K562 treated with DMSO at 1 percent for 48 hours (cell line): ENCODE results near the gene RNU6-9. TPM values are rescaled to one million over a fixed set of nuclear protein-coding genes. Genes with fewer than 3 reads are reported as not detected.

Experiments
- total RNA-seq: library from RNA; unstranded; fragments of 300-600 nt; gene quantifications from 2 replicates; pipeline ENCODE4 v1.2.3, GENCODE V29; 2022; ENCODE audit warnings: low replicate concordance; ENCODE audit errors: extremely low read depth

Gene RNU6-9
- total RNA-seq, result not detected in 2 replicates

DNA sequence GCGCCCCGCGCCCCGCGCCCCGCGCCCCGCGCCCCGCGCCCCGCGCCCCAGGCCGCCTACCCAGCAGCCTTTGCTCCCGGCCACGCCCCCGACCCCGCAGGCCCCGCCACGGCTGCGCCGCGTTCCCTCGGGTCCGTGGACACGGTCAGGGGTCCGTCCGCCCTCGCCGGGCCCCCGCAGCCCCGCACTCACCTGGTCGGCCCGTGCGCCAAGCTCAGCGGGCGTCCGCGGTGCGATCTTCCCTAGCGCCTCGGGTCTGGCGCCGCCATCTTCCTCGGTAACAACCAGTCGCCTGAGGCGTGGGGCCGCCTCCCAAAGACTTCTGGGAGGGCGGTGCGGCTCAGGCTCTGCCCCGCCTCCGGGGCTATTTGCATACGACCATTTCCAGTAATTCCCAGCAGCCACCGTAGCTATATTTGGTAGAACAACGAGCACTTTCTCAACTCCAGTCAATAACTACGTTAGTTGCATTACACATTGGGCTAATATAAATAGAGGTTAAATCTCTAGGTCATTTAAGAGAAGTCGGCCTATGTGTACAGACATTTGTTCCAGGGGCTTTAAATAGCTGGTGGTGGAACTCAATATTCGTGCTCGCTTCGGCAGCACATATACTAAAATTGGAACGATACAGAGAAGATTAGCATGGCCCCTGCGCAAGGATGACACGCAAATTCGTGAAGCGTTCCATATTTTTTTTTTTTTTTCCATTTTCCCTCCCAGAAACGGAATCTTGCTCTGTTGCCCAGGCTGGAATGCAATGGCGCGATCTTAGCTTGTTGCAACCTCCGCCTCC, at the start of gene RNU6-9, which contains the start of gene MED16:
RNU6-9 (plus strand) TSS at position 591 of the 796 bp plus-strand sequence.
MED16 (minus strand) TSS at position 294 of the 796 bp plus-strand sequence. CDS start 2,056 bp downstream, outside the sequence.

DNA sequence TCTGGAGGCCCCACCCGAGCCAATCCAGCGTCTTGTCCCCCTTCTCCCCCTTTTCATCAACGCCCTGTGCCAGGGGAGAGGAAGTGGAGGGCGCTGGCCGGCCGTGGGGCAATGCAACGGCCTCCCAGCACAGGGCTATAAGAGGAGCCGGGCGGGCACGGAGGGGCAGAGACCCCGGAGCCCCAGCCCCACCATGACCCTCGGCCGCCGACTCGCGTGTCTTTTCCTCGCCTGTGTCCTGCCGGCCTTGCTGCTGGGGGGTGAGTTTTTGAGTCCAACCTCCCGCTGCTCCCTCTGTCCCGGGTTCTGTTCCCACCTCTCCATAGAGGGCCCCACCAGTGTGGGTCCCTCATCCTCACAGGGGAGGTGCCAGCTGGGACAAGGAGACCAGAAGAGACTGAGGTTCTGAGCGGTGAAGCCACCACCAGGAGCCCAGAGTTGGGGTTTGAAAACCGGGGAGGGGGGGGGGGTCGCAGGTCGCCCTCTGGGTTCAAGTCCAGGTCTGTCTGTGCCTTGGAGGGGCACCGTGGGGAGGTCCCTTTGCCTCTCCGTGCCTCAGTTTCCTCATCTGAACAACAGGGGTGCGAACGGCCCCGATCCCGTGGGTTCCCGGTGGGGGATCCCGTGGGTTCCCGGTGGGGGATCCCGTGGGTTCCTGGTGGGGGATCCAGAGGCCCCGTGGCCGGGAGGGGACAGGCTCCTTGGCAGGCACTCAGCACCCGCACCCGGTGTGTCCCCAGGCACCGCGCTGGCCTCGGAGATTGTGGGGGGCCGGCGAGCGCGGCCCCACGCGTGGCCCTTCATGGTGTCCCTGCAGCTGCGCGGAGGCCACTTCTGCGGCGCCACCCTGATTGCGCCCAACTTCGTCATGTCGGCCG, 40.9 kb upstream of the RNU6-9 start, which contains the start of gene ELANE:
ELANE (plus strand) TSS at position 168 of the 878 bp plus-strand sequence; CDS start at position 194, 26 bp downstream.

GRCh38 chr19:858868-859843, 34.1 kb upstream of the RNU6-9 start, which contains the start of gene CFD:
CFD (plus strand) TSS chr19:859664; CDS start chr19:859690, 26 bp downstream.

DNA sequence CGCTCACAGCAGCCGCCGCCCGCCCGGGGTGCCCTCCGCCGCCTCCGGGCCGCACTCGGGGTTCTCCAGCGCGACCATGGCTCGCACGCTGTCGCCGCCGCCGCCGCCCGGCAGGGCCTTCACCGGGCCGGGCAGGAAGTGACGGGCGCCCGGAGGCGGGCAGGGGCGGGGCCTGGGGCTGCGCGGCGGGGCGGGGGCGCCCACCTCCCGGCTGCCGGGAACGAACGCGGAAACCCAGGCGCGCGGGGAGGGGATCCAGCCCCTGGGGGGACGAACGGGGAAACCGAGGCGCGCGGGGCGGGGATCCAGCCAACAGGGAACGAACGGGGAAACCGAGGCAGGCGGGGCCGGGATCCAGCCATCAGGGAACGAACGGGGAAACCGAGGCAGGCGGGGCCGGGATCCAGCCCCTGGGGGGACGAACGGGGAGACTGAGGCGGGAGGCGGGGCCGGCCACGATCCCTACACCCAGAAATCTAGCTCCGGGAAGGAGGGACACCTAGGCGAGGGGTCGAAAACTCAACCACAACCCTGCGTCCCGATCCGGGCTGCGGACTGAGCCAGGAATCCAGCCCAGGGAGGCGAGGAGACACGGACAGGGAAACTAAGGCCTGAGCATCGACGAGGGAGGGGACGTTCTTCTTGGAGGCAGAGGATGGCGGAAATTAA, 19.9 kb downstream of the RNU6-9 start, which contains the start of gene R3HDM4:
R3HDM4 (minus strand) TSS at position 140 of the 669 bp plus-strand sequence; CDS start at position 78, 62 bp downstream.

DNA sequence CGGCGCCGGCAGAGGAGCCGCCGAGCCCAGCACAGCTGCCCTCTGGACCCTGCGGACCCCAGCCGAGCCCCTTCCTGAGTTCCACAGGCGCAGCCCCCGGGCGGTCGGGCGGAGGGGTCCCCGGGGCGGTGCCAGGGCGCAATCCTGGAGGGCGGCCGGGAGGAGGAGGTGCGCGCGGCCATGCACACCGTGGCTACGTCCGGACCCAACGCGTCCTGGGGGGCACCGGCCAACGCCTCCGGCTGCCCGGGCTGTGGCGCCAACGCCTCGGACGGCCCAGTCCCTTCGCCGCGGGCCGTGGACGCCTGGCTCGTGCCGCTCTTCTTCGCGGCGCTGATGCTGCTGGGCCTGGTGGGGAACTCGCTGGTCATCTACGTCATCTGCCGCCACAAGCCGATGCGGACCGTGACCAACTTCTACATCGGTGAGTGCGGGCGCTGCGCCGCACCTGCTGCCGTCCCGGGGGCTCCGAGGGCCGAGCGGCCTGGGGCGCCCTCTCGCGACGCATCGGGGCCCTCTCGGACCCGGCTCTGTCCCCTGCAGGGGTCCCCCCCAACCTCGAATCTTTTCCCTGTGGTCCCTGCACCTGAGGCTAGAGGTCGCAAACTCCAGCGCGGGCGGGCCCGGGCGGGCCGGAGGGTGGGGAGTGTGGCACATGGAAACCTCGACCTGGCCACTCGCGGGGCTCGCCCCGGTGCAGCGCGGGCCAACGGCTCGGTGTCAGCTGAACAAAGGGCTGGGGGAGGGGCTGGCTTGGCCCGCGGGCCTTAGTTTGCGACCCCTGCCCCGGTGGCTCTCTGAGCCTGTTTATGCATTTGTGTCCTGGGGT, 24.3 kb downstream of the RNU6-9 start, which contains the start of gene KISS1R:
KISS1R (plus strand) TSS at position 11 of the 829 bp plus-strand sequence; CDS start at position 181, 170 bp downstream.

GRCh38 chr19:925526-926322, 32.4 kb downstream of the RNU6-9 start, which contains the start of gene ARID3A:
ARID3A (plus strand) TSS chr19:926035; CDS start chr19:929529, 3,494 bp downstream.

Other genes with a start within 250 kb of the RNU6-9 start
- 251 TPM in 1 of 2 replicates, not detected in the other for gene RNF126, start 230.3 kb upstream of the RNU6-9 start, total RNA-seq
- not detected in 2 replicates for gene FSTL3, start 217.1 kb upstream of the RNU6-9 start, total RNA-seq
- gene PRSS57, start 198.0 kb upstream of the RNU6-9 start, total RNA-seq, result not detected in 2 replicates
- not detected in 2 replicates for gene PALM, start 184.5 kb upstream of the RNU6-9 start, total RNA-seq
- gene MISP, start 142.4 kb upstream of the RNU6-9 start, total RNA-seq, result not detected in 2 replicates
- 250 TPM in 1 of 2 replicates, not detected in the other for gene PTBP1, start 96.0 kb upstream of the RNU6-9 start, total RNA-seq
- gene PLPPR3, start 71.5 kb upstream of the RNU6-9 start, total RNA-seq, result not detected in 2 replicates
- gene AZU1, start 65.6 kb upstream of the RNU6-9 start, total RNA-seq, result not detected in 2 replicates
- gene PRTN3, start 52.5 kb upstream of the RNU6-9 start, total RNA-seq, result not detected in 2 replicates
- gene ELANE, start 41.2 kb upstream of the RNU6-9 start, total RNA-seq, result not detected in 2 replicates
- not detected in 2 replicates for gene CFD, start 33.8 kb upstream of the RNU6-9 start, total RNA-seq
- not detected in 2 replicates for gene MED16, start 297 bp upstream of the RNU6-9 start, total RNA-seq
- gene R3HDM4, start 19.7 kb downstream of the RNU6-9 start, total RNA-seq, result not detected in 2 replicates
- gene KISS1R, start 23.8 kb downstream of the RNU6-9 start, total RNA-seq, result not detected in 2 replicates
- not detected in 2 replicates for gene ARID3A, start 32.6 kb downstream of the RNU6-9 start, total RNA-seq
- not detected in 2 replicates for gene WDR18, start 90.9 kb downstream of the RNU6-9 start, total RNA-seq
- gene GRIN3B, start 106.9 kb downstream of the RNU6-9 start, total RNA-seq, result not detected in 2 replicates
- 230 TPM in 1 of 2 replicates, not detected in the other for gene TMEM259, start 127.6 kb downstream of the RNU6-9 start, total RNA-seq
- not detected in 2 replicates for gene RNU6-2, start 128.0 kb downstream of the RNU6-9 start, total RNA-seq
- not detected in 2 replicates for gene CNN2, start 133.1 kb downstream of the RNU6-9 start, total RNA-seq
- 154 TPM in 1 of 2 replicates, not detected in the other for gene ABCA7, start 146.6 kb downstream of the RNU6-9 start, total RNA-seq
- gene ARHGAP45, start 173.7 kb downstream of the RNU6-9 start, total RNA-seq, result 355 TPM in 1 of 2 replicates, not detected in the other
- 472 TPM in 1 of 2 replicates, not detected in the other for gene POLR2E, start 201.9 kb downstream of the RNU6-9 start, total RNA-seq
- not detected in 2 replicates for gene GPX4, start 210.5 kb downstream of the RNU6-9 start, total RNA-seq